ENCODE data around the gene HLA-E.
A peak's percentile ranks its signal among the peaks of the same experiment; 100 is the strongest.
"Not testable (repeated sequence)": the region's sequence is repeated elsewhere in the genome, so short reads cannot be mapped to it uniquely, and the experiment has no call there.

HLA-E gene

DNA sequence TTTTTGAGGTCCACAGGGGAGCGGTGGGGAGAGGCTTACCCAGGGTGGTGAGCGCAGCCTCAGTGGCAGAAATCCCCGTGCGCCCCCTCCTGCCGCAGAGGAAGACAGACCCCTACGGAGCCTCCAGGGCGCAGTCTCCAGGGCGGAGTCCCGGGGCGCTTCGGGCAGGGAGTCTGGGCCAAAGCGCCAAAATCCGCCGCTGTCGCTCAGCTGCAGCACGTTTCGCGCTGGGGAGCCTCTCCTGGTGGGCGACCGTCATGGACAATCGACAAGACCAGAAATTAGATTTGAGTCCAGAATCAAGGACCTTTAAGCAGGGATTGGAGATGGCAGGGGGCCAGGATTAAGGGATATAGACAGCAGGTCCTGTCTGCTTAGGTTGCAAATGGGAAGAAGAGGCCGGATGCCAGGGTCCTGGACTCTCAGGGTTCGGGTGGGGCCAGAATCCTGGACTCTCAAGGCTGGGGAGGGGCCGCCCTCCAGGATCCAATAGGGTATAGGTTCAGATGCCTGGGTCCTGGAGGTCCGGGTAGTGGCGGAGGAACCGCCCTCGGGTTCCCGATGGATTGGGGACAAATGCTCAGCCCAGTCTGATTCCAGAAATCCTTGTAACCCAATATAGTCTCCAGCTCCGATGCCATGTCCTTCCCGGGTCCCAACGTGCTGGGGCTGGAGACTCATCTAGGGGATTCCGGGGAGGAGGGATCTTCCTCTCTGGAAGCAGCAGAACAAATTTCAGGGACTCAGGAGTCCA, 7.9 kb upstream of the HLA-E start:
- DNase-seq: no peak

DNA sequence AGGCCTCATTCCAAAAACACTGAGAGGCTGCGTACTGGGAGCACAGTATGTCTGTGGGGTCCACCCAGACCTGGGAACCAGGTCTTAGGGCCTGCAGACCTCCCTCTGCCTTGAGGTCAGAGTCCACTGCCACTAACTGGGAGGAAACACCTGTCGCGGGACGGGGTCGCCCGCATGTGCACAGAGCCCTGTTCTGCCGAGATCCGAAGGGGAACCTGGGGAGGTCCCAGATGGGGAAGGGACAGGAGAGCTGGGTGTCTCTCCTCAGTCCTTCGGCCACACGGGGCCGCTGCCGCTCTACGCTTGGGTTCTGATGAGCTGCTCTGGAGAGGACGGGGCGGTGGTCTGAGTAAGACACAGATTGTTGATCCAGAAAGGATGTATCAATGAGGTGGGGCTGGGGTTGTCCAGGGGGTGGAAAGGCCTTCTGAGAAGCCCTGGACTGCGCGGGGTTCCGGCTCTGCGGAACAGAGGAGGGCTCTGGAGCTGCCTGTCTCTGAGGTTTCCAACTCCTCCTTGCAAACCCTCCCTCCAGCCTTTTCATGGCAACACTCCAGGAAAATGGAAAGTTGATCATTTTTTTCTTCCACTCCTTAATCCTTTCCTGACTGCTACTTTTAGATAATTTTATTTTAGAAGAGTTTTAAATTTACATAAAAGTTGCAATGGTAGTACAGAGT, 7.2 kb upstream of the HLA-E start:
- DNase-seq: peak; percentile 84

DNA sequence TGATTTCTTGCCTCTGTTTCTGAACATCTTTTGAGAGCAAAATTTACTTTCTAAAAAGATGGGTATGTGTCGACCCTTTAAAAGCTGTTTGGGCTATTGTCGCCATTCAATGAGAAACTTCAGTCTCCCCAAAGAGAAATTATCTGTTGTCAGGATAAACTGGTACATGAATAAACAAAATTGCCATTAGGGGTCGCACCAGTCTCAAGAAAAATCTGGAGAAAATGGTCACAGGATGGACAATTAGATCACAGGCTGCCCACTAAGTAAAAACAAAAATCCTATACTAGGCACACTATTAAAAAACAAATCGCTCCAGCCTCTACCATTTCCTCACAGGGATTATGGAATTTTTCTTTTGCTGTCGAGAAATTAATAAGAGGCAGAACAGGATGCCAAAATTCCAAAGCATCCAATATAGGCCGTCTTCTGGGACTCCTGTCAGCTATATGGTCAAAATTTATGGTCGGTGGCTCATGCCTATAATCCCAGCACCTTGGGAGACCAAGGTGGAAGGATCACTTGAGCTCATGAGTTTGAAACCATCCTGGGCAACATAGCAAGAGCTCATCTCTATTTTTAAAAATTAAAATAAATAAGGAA, 5.5 kb upstream of the HLA-E start:
- DNase-seq: no peak

DNA sequence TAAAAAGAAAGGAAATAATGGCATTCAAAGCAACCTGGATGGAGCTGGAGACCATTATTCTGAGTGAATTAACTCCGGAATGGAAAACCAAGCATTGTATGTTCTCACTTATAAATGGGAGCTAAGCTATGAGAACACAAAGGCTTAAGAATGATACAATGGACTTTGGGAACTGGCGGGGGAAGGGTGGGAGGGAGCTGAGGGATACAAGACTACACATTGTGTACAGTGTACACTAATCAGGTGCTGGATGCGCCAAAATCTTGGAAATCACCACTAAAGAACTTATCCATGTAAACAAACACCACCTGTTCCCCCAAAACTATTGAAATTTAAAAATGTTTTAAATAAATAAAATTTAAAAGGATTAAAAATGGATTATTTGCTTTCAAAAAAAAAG, 4.1 kb upstream of the HLA-E start:
- no peak for DNase-seq

DNA sequence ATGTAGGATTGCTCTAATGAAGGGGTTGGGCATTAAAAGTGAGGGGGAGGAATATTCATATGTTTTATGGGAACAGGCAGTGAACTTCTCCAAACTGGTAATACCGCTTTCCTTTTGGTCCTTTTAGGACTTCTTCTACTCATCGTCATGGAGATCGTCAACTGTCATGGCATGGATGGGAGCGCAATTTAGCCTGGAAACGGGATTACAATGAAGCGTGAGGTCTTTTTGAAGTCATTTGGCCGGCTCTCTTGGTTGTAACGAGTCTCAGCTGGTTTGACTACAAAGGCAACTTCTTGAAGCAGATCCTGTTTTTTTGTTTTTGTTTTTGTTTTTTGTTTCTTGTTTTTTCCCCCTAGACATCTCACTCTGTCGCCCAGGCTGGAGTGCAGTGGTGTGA, 1.4 kb upstream of the HLA-E start:
- no peak for DNase-seq

DNA sequence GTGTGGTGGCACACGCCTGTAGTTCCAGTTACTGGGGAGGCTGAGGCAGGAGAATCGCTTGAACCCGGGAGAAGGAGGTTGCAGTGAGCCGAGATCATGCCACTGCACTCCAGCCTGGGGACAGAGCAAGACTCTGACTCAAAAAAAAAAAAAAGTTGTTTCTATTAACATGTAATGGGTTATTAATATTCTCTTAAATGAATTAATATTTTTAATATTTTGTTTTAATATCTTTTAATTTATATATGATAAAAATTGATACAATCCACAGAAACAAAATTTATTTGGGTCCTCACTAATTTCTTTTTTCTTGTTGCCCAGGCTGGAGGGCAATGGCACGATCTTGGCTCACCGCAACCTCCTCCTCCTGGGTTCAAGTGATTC, 620 bp upstream of the HLA-E start:
- not testable (repeated sequence) for DNase-seq

DNA sequence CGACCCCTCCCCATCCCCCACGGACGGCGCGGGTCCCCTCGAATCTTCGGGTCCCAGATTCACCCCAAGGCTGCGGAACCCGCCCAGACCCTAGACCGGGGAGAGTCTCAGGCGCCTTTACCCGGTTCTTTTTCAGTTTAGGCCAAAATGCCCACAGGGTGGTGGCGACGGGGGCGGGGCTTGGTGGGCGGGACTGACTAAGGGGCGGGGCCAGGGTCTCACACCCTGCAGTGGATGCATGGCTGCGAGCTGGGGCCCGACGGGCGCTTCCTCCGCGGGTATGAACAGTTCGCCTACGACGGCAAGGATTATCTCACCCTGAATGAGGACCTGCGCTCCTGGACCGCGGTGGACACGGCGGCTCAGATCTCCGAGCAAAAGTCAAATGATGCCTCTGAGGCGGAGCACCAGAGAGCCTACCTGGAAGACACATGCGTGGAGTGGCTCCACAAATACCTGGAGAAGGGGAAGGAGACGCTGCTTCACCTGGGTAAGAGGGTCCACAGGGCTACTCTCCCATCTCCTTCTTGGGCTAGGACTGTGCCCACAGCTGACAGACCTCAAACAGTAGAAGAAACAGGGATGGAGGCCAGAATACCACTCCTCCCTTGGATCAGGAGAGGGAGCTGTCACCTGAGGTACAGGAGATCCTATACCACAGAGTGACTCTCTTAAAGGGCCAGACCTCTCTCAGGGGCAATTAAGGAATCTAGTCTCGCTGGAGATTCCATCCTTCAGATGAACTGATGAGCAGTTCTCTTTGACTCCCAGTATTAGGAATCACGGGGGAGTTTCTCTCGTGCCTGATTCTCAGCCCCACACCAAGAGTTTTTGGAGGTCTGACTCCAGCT, 942 bp downstream of the HLA-E start:
- DNase-seq: peak; percentile 81

DNA sequence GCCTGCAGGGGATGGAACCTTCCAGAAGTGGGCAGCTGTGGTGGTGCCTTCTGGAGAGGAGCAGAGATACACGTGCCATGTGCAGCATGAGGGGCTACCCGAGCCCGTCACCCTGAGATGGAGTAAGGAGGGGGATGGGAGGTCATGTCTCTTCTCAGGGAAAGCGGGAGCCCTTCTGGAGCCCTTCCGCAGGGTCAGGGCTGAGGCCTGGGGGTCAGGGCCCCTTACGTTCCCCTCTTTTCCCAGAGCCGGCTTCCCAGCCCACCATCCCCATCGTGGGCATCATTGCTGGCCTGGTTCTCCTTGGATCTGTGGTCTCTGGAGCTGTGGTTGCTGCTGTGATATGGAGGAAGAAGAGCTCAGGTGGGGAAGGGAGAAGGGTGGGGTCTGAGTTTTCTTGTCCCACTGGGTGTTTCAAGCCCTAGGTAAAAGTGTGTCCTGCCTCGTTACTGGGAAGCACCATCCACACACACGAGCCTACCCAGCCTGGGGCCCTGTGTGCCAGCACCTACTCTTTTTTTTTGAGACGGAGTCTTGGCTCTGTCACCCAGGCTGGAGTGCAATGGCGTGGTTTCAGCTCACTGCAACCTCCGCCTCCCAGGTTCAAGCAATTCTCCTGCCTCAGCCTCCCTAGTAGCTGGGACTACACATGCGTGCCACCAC, 2.1 kb downstream of the HLA-E start:
- DNase-seq: not testable (repeated sequence)

DNA sequence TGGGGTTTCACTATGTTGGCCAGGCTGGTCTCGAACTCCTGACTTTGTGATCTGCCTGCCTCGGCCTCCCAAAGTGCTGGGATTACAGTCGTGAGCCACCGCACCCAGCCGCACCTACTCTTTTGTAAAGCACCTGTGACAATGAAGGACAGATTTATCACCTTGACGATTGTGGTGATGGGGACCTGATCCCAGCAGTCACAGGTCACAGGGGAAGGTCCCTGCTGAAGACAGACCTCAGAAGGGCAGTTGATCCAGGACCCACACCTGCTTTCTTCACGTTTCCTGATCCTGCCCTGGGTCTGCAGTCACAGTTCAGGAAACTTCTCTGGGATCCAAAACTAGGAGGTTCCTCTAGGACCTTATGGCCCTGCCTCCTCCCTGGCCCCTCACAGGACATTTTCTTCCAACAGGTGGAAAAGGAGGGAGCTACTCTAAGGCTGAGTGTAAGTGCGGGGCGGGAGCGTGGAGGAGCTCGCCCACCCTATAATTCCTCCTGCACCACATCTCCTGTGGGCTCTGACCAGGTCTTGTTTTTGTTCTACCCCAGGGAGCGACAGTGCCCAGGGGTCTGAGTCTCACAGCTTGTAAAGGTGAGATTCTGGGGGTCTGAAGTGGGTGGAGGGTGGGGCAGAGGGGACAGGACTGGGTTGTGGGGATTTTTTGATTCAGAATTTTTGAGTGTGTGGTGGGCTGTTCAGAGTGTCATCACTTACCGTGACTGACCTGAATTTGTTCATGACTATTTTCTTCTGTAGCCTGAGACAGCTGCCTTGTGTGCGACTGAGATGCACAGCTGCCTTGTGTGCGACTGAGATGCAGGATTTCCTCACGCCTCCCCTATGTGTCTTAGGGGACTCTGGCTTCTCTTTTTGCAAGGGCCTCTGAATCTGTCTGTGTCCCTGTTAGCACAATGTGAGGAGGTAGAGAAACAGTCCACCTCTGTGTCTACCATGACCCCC, 3.0 kb downstream of the HLA-E start:
- no peak for DNase-seq

DNA sequence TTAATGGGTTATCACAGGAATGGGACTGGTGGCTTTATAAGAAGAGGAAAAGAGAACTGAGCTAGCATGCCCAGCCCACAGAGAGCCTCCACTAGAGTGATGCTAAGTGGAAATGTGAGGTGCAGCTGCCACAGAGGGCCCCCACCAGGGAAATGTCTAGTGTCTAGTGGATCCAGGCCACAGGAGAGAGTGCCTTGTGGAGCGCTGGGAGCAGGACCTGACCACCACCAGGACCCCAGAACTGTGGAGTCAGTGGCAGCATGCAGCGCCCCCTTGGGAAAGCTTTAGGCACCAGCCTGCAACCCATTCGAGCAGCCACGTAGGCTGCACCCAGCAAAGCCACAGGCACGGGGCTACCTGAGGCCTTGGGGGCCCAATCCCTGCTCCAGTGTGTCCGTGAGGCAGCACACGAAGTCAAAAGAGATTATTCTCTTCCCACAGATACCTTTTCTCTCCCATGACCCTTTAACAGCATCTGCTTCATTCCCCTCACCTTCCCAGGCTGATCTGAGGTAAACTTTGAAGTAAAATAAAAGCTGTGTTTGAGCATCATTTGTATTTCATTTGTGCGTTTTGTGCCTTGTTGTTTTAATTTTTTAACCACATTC, 4.4 kb downstream of the HLA-E start:
- no peak for DNase-seq

DNA sequence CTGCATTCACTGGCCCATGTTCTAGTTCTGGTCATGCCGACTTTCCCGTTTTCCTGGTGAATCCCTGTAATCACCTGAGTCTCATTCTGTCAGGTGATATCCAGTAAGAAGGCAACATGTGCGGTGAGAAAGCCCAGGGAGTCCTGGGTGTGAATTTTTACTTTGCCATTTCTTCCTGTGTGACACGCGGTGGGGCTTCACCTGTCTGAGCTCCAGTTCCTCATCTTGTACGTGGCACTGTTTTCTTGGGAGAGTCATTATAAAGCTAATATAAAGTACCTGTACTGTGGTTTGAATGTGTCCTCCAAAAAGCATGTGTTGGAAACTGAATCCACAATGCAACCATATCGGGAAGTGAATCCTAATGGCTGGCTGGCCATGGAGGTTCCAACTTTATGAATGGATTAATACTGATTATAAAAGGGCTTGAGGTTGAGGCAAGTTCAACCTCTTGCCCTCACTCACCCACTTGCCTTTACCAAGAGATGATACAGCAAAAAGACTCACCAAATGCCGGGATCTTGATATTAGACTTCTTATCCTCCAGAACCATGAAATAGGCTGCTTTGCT, 5.1 kb downstream of the HLA-E start:
- no peak for DNase-seq

DNA sequence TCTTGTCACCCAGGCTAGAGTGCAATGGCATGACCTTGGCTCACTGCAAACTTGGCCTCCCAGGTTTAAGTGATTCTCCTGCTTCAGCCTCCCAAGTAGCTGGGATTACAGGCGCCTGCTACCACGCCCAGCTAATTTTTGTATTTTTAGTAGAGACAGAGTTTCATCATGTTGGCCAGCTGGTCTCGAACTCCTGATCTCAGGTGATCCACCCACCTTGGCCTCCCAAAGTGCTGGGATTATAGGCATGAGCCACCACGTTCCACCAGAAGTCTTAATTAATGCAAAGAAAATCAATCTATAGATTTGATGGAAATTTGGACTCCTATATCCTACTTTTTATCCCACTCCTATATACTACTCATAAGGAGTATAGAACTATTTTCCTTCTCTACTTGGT, 5.8 kb downstream of the HLA-E start:
- not testable (repeated sequence) for DNase-seq

DNA sequence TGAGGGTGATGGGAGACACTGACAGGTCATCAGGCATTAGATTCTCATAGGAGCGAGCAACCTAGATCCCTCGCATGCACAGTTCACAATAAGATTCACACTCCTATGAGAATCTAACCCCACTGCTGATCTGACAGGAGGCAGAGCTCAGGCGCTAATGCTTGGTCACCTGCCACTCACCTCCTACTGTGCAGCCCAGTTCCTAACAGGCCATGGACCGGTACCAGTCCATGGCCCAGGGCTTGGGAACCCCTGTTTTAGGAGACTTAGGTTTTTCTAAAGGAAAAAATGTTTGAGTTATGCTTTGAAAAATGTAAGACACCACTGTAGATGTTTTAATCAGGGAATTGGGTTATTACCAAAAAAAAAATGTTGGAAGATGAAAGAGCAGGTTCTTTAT, 6.7 kb downstream of the HLA-E start:
- no peak for DNase-seq

DNA sequence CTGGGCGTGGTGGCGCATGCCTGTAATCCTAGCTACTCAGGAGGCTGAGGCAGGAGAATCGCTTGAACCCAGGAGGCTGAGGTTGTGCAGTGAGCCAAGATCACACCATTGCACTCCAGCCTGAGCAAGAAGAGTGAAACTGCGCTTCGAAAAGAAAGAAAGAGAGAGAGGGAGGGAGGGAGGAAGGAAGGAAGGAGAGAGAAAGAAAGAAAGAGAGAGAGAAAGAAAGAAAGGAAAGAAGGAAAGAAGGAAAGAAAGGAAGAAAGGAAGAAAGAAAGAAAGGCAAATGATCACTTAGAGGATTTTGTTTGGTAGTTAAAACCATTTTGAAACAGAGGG, 7.9 kb downstream of the HLA-E start:
- not testable (repeated sequence) for DNase-seq

DNA sequence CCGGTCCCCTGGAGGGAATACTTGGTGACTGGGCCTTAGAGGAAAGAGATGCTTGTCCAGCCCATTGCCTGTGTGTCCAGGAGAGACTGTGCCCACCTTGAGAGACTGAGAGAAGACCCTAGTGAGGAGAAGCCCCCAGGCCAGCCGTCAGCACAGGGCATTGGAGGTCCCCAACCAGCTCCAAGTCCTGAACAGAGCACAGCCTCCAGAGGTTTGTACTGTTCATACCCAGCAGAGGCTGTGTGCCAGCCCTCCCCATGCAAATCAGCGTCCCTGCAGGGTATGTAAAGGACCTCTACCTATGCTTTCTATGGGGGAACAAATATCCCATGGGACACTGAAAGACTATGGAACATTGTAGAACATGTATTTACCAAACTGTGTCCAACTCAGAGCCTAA, 8.4 kb downstream of the HLA-E start:
- DNase-seq: no peak

DNA sequence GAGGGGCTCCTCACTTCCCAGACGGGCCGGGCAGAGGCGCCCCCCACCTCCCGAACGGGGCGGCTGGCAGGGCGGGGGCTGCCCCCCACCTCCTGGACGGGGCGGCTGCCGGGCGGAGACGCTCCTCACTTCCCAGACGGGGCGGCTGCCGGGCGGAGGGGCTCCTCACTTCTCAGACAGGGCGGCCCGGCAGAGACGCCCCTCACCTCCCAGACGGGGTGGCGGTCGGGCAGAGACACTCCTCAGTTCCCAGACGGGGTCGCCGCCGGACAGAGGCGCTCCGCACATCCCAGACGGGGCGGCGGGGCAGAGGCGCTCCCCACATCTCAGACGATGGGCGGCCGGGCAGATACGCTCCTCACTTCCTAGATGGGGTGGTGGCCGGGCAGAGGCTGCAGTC, 9.4 kb downstream of the HLA-E start:
- not testable (repeated sequence) for DNase-seq

DNA sequence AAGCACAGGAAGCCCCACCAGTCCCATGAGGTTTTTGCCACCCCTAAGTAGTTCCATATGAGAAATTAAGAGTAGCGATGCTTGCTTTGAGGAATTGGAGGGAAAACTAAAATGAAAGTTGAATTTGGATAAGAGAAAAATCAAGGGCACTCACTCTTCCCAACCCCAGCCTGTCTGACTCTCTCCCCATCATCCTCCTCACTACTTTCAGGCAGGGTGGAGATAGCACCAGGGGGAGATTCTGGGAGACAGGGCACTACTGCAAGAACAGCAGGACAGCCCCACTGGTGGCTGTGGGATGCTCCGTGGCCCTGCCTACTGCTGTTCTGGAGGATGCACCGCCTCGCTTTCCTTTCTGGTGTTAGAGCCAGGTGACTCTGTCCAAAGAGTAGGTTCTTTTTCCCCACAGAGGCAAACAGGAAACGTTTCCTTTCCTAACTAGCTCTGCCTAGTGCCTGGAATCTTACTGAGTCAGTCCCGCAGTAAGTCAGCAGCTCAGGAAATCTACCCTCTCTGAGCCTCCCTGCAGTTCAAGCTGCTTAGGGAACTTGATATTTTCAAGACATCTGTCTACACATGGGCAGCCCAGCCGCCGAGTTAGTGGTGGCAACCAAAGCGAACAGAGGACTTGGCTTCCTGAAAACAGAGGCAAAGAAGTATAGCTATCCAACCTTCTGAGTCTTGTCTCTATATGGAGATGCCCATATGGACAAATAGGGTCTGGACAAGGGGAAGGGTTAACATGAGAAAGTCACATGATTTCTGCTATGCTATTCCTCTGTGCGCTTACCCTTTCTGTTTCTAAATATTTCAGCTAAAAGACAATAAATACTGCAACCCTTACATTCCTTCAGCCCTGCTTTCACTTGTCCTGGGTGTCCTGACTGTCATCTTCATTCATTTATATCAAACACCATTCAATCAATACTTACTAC, 11.4 kb downstream of the HLA-E start:
- DNase-seq: no peak

DNA sequence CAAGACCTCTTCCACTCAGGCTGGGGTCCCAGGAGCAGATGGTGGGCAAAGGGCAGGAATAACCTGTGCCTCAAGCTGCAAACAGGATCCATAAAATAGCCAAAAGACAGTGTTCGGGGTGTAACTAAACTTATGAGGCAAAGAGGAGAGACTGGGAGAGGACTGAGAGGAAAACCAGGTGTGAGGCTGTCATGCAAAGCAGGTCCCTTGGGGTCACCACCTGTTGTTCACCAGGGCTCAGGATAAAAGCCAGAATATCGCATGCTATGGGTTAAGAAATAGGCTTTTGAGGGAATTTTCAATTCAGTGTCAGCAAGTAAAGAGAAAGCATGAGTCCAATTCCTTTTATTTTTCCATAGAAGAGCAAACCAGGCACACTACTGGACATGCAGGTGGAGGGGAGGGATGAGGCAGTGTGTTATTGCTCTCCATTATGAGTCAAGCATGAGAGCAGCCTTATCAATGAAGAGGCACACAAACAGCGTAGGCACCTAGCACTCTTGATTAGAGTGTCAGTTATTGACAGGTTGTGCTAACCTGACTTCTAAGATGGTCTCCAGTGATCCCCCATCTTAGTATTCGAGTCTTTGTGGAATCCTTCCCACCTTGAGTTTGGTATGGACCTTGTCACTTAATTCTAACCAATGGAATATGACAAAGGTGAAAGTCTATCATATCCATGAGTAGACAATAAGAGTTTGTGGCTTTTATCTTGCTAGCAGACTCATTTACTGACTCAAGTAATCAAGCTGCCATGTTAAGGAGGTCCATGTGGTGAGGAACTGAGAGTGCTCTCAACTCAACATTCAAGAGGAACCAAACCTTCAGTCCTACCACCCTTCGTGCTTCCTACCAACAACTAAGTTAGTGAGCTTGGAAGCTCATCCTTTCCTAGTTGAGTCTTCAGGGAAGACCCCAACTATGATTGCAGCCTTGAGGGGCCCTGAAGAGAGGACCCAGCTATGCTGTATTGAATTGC, 18.8 kb downstream of the HLA-E start:
- no peak for DNase-seq
